Measurements from ENCODE around the gene ADAM33. TPM values are rescaled to one million over a fixed set of nuclear protein-coding genes. Genes with fewer than 3 reads are reported as not detected.
A peak's percentile ranks its signal among the peaks of the same experiment; 100 is the strongest.

The ADAM33 gene
- total and polyA plus RNA-seq, 2 of the 8 experiments (the other 6 are each of a cell fraction or from before 2014, with no cell fraction given), result 4.2 to 6.0 TPM

DNA sequence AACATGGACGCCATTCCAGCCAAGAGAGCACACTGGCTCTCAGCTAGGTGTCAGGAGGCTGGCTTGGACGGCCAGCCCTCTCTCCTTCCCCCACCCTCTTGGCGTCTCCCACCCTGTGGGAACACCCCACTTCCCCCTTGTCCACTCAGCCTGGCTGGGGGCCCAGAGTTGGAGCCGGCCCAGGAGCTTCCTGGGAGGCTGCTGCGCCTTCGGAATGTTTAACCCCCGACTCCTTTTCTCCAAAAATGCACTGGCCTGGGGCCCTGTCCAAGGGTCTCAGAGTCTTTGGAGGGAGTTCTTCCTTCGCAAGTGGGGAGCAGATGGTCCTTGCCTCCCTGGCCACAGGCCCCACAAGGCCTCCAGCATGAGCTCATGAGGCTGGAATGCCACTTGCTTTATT lies 4.1 kb downstream of the ADAM33 start:
- ChIA-PET CTCF (ENCODE audit: partially characterized antibody) (interaction anchor here (0.8 to 45.1 kb wide), 16 partner anchors 10 to 115 kb away, joined by 3 to 1432 read pairs (median 6); partner anchors contain the start of genes ADAM33, GFRA4 and SIGLEC1), POLR2A (ENCODE audit: partially characterized antibody) (interaction anchor here (0.6 to 1.4 kb wide), 3 partner anchors 47 to 75 kb away, joined by 3 read pairs; no protein-coding TSS in a partner anchor)
- H3K14ac ChIP-seq (ENCODE audit: insufficient read length), result no peak overlapping the region
- no peak overlapping the region for H3K56ac ChIP-seq (replicated peaks; ENCODE audit: insufficient read length, low read depth, low read length)
- peaks cover 15% of the 10 kb centered on the region for H3K23me2 ChIP-seq (ENCODE audit: low read depth, low read length)
- WGBS, 2 experiments (ENCODE audit: extremely low coverage in 1 of 2, insufficient coverage in 1 of 2, insufficient read length in 1 of 2, insufficient replicate concordance in 2 of 2, low coverage in 1 of 2, low lambda C conversion rate in 2 of 2, missing lambda C conversion rate in 1 of 2), result 87% methylated on average over 7 of the region's 8 CpGs; no CpG with 5 or more reads in 1 of the 2 experiments
- no peaks in the 10 kb centered on the region for H4K20me1 ChIP-seq (replicated peaks in 1 of 2; ENCODE audit: control insufficient read depth in 1 of 2, insufficient read depth in 2 of 2, low read length in 2 of 2)
- no peak overlapping the region for H3K18ac ChIP-seq (ENCODE audit: extremely low read depth, low read length)
- no peak overlapping the region for H4K5ac ChIP-seq (ENCODE audit: insufficient read length, low read depth, low read length)
- no peaks in the 10 kb centered on the region for H3K36me3 ChIP-seq (ENCODE audit: control insufficient read depth in 2 of 4, insufficient read depth in 4 of 4, low read length in 3 of 4)
- no peak overlapping the region for H3K27ac ChIP-seq (ENCODE audit: low read depth, low read length)
- H4K91ac ChIP-seq (replicated peaks; ENCODE audit: insufficient read length, low read length), result no peak overlapping the region
- no peak overlapping the region for H2BK12ac ChIP-seq (ENCODE audit: low read depth, low read length)
- H2BK15ac ChIP-seq (ENCODE audit: low read length), result no peak overlapping the region
- no peak for FAIRE-seq
- H3K27me3 ChIP-seq (replicated peaks in 1 of 4; ENCODE audit: control insufficient read depth in 3 of 4, extremely low read depth in 1 of 4, insufficient read depth in 3 of 4, low read length in 3 of 4), result peaks cover 0 to 21% (median 12%) of the 10 kb centered on the region in 4 experiments; a peak in 5 of 7 replicates
- H3K79me1 ChIP-seq (ENCODE audit: low read depth, low read length), result no peaks in the 10 kb centered on the region
- no peak overlapping the region for H3K9ac ChIP-seq (replicated peaks in 1 of 4; ENCODE audit: extremely low read depth in 1 of 4, low read depth in 3 of 4, low read length in 3 of 4)
- H4K8ac ChIP-seq (ENCODE audit: extremely low read depth, insufficient read depth, low read length), result no peak overlapping the region; the same call in 1 of the 2 replicates
- H3K4me2 ChIP-seq (ENCODE audit: insufficient read depth in 1 of 2, low read depth in 2 of 2, low read length in 2 of 2), result no peak overlapping the region
- no peak for DNase-seq (ENCODE audit: low read depth in 1 of 2, low spot score in 2 of 2)
- no peaks in the 10 kb centered on the region for H3K9me3 ChIP-seq (ENCODE audit: insufficient read depth in 2 of 2, low read depth in 1 of 2, low read length in 1 of 2)
- no peak overlapping the region for H3K4me3 ChIP-seq (ENCODE audit: extremely low read depth in 1 of 4, insufficient read depth in 2 of 4, low read depth in 3 of 4, low read length in 4 of 4)
- H3K4me1 ChIP-seq (replicated peaks in 1 of 4; ENCODE audit: control insufficient read depth in 3 of 4, insufficient read depth in 4 of 4, low read length in 3 of 4), result peaks cover 2 to 21% (median 14%) of the 10 kb centered on the region in 4 experiments
- H3K79me2 ChIP-seq (ENCODE audit: control insufficient read depth in 1 of 2, insufficient read depth in 2 of 2, low read length in 2 of 2), result no peaks in the 10 kb centered on the region
- no peak for TF ChIP-seq KDM1A (IDR thresholded peaks at IDR 0.05; ENCODE audit: borderline replicate concordance, low read length)
- TF ChIP-seq, protein P1, sequence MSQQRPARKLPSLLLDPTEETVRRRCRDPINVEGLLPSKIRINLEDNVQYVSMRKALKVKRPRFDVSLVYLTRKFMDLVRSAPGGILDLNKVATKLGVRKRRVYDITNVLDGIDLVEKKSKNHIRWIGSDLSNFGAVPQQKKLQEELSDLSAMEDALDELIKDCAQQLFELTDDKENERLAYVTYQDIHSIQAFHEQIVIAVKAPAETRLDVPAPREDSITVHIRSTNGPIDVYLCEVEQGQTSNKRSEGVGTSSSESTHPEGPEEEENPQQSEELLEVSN (IDR thresholded peaks at IDR 0.05), result 0 out of 2 replicates have a peak, but pooled peaks have one; percentile 21
- no peak for TF ChIP-seq SRF (IDR thresholded peaks at IDR 0.05; ENCODE audit: low read depth, low read length)
- TF ChIP-seq EP300 (IDR thresholded peaks at IDR 0.05; ENCODE audit: borderline replicate concordance in 1 of 2, low read depth in 2 of 2, low read length in 2 of 2), result no peak
- TF ChIP-seq FOSL1 (IDR thresholded peaks at IDR 0.05; ENCODE audit: insufficient read depth, low read depth, low read length), result no peak
- H3K4ac ChIP-seq (replicated peaks; ENCODE audit: insufficient read length, low read depth, low read length), result no peak overlapping the region
- no peak overlapping the region for H2BK120ac ChIP-seq (replicated peaks; ENCODE audit: low read depth, low read length)
- H2AK5ac ChIP-seq (ENCODE audit: low read depth, low read length), result no peak overlapping the region
- H2BK5ac ChIP-seq (ENCODE audit: low read depth, low read length), result no peak overlapping the region
- H2AFZ ChIP-seq (ENCODE audit: low read length), result no peak overlapping the region
- no peak overlapping the region for H2BK20ac ChIP-seq (ENCODE audit: low read length)
- H3K23ac ChIP-seq (ENCODE audit: insufficient read length), result no peak overlapping the region

Data from H1 (cell line).